ENCODE results near the gene PLXND1.

The PLXND1 gene

DNA sequence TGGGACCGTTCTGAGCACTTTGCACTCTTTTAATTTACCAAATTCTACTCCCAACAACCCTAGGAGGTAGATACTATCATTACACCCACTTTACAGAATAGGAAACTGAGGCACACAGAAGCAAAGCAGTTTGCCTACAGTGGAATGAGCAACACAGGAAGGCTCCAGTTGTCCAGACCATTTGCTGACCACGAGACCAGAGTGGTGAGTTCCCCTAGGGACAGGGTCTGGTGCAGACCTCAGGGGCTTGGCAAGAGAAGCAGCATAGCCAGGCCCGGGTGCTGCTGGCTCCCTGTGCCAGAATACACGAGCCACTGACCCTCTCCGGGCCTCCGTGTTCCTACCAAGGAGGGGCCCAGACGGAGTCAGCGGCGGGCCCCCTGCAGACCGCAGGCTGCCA, 26.5 kb downstream of the PLXND1 start:
- DNase-seq (ENCODE audit: low read depth, low spot score) = no peak
- in situ Hi-C loops (cut with HindIII; ENCODE audit: low sequenced_read_pairs) = no loop called here
- TF ChIP-seq, protein P1, sequence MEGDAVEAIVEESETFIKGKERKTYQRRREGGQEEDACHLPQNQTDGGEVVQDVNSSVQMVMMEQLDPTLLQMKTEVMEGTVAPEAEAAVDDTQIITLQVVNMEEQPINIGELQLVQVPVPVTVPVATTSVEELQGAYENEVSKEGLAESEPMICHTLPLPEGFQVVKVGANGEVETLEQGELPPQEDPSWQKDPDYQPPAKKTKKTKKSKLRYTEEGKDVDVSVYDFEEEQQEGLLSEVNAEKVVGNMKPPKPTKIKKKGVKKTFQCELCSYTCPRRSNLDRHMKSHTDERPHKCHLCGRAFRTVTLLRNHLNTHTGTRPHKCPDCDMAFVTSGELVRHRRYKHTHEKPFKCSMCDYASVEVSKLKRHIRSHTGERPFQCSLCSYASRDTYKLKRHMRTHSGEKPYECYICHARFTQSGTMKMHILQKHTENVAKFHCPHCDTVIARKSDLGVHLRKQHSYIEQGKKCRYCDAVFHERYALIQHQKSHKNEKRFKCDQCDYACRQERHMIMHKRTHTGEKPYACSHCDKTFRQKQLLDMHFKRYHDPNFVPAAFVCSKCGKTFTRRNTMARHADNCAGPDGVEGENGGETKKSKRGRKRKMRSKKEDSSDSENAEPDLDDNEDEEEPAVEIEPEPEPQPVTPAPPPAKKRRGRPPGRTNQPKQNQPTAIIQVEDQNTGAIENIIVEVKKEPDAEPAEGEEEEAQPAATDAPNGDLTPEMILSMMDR (IDR thresholded peaks at IDR 0.05; ENCODE audit: low read depth, low read length) = no peak
- no peak overlapping the region for H3K4me3 ChIP-seq (ENCODE audit: low read depth, low read length)

DNA sequence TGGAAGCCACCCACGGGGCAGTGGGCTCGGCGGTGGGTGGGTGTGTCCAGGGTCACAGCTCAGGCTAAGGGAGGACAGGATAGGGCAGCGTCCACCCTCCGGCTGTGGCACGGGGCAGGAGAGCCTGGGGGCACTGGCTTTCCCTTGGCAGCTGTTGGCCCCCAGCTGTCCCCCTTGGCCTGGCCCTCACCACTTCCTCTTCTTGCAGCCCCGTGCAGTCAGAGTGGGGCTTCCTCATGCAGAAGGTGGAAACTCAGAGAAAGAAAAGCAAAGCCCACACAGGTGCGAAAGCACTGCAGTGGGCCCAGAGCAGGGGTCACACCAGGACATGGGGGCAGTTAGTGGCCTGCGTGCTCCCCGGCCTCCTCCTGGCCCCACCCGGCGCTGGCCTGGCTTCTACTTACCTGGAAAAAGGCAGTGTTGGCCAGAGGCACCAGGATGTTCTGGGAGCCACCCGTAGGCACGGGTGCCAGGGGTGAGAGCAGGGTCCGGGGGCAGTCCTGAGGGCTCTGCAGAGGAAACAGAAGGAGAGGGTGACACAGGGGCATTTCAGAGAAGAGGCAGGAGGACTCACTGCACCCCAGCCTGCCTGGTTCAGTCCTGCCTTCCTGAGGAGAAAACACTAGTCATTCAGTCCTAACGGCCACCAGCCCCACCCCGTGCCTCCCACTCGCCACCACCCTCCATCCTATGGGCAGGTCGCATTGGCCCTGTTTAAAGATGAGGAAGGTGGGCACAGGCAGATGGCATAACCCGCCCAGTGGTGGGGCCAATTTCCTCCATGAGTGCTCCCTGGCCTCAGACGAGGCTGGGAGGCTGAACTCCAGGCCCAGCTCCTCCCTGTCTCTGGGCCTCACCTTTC, 28.3 kb downstream of the PLXND1 start:
- no peak overlapping the region for H3K4me3 ChIP-seq (ENCODE audit: low read depth, low read length)
- in situ Hi-C loops (cut with HindIII; ENCODE audit: low sequenced_read_pairs) = no loop called here
- TF ChIP-seq, protein P1 (IDR thresholded peaks at IDR 0.05; ENCODE audit: low read depth, low read length) = no peak
- DNase-seq (ENCODE audit: low read depth, low spot score) = no peak

DNA sequence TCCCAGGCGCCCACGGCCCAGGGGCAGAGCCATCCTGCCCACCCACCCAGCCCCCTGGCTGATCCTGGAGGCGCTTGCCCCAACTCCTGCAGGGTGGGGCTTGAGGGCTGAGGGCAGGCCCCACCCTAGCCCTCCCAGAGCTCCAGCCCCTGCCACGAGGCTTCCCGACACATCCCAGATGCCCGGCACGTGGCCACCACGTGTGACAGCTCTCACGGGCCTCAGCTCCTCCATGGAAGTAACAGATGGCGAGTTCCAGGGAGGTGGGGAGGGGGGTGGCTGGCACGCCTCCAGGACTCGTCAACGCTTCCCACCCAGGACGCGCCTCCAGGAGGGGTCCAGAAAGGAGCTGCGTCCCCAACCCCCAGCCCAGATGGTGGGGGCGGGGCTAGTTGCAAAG, 29.1 kb downstream of the PLXND1 start:
- DNase-seq (ENCODE audit: low read depth, low spot score) = no peak
- in situ Hi-C loops (cut with HindIII; ENCODE audit: low sequenced_read_pairs) = no loop called here
- no peak overlapping the region for H3K4me3 ChIP-seq (ENCODE audit: low read depth, low read length)
- TF ChIP-seq, protein P1 (IDR thresholded peaks at IDR 0.05; ENCODE audit: low read depth, low read length) = no peak

DNA sequence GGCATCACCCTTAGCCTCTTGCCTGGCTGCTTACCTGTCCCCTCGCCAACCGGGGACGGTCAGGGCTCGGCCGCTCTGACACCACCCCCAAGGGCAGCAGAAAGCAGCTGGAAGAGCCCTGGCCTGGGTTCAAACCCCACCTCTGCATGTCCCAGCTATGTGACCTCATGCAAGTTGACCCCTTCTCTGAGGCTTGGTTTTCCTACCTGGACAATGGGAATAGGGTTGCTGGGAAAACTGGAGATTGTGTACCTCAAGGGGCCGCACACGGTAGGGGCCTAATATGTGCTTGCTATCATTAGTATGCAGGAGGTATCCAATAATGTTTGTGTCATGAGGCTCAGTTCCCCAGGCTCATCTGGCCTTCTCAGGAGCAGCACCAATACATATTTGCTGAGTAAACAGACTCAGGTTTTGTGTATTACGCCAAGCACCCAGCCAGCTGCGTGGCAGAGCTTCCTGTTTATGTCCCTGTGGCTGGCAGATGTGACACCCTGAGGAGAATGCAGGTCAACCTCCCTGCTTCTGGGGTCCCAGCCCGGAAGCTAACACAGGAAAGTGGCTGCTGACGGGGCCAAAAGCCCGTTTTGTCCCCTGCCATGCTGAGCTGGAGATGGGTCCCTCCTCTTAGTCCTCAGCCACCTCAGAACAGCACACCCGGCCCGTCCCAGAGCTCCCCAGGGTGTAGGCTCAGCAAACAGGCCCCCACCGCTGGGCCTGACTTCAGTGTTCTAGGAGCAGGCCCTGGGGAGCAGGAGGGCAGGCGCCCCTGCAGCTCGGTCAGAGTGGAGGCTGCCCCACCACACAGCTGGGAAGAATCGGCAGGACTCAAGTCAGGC, 29.7 kb downstream of the PLXND1 start:
- DNase-seq (ENCODE audit: low read depth, low spot score) = no peak
- no peak overlapping the region for H3K4me3 ChIP-seq (ENCODE audit: low read depth, low read length)
- TF ChIP-seq, protein P1 (IDR thresholded peaks at IDR 0.05; ENCODE audit: low read depth, low read length) = no peak
- in situ Hi-C loops (cut with HindIII; ENCODE audit: low sequenced_read_pairs) = no loop called here

DNA sequence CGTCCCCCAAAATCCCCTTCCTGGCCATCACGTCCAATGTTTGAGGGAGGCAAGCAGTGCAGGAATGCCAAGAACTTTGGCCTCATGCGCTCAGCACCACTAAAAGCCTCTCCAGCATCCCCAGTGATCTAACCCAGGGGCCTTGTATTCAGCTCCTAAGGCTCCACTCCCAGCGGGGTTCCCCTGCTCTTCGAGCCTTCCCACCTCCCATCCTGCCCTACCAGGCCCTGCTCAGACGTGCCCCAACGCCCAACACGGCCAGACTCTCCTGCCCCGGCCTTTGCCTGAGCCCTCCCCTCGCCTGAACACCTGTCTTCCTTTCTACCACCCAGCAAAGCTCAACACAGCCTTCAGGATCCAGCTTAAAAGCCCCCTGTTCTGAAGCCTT, 30.5 kb downstream of the PLXND1 start:
- TF ChIP-seq, protein P1 (IDR thresholded peaks at IDR 0.05; ENCODE audit: low read depth, low read length) = no peak
- in situ Hi-C loops (cut with HindIII; ENCODE audit: low sequenced_read_pairs) = no loop called here
- DNase-seq (ENCODE audit: low read depth, low spot score) = no peak
- H3K4me3 ChIP-seq (ENCODE audit: low read depth, low read length) = no peak overlapping the region

DNA sequence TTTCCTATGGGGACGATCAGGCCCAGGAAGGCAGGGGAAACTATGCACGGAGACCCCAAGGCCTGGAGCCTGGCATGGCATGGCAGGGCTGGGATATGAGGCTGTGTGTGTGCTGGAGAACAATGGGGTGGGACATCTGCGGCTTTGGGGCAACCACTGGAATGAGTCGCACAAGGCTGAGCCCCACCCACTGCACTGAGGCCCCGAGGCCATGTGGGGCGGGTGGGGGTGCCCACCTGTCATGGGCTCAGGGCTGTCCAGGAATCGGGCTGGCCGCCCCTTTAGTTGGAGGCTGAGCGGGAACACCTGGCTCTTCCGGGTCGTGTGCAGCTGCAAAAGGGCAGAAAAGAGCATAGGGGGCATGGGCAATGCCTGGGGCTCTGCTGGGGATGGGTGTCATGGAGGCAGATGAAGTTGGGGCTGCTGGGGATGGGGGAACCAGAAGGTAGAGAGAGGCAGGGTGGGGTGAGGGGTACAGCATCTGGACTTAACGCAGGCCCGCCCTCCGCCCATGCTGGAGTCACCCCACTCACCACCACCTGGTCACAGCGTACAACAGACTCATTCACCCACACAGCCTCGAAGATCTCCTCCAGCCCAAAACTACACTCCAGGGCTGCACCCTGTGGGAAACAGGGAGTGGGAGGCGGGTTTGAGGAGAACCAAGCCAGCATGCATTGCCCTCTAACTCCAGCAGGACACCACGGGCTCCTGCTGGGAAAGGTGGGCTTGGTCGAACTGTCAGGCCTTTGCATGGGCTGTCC, 31.1 kb downstream of the PLXND1 start:
- H3K4me3 ChIP-seq (ENCODE audit: low read depth, low read length) = no peak overlapping the region
- no peak for DNase-seq (ENCODE audit: low read depth, low spot score)
- TF ChIP-seq, protein P1 (IDR thresholded peaks at IDR 0.05; ENCODE audit: low read depth, low read length) = no peak
- in situ Hi-C loops (cut with HindIII; ENCODE audit: low sequenced_read_pairs) = no loop called here

All from astrocyte of the spinal cord (primary cell).